Hepatocyte (in vitro differentiated cells): ENCODE measurements around the gene MRPS12.

Source experiments
- EZH2 ChIP-seq: fragments of 200-600 bp; sonication (generic); IDR thresholded peaks from 2 replicates; pipeline ENCODE4 v1.6.1; 2016; ENCODE audit warnings: antibody characterized with exemption, mild to moderate bottlenecking, borderline replicate concordance
- EZH2phosphoT487 ChIP-seq: fragments of 200-600 bp; sonication (generic); IDR thresholded peaks from one replicate; pipeline ENCODE4 v1.6.1; 2018; ENCODE audit warnings: antibody characterized with exemption, mild to moderate bottlenecking, low read depth, moderate library complexity; ENCODE audit not compliant: unreplicated experiment, severe bottlenecking
- TF ChIP-seq, protein P1 (sequence below): fragments of 200-600 bp; sonication (generic); IDR thresholded peaks from 2 replicates; pipeline ENCODE4 v1.5.1; 2016; ENCODE audit warnings: antibody characterized with exemption, mild to moderate bottlenecking; ENCODE audit not compliant: poor library complexity

DNA sequence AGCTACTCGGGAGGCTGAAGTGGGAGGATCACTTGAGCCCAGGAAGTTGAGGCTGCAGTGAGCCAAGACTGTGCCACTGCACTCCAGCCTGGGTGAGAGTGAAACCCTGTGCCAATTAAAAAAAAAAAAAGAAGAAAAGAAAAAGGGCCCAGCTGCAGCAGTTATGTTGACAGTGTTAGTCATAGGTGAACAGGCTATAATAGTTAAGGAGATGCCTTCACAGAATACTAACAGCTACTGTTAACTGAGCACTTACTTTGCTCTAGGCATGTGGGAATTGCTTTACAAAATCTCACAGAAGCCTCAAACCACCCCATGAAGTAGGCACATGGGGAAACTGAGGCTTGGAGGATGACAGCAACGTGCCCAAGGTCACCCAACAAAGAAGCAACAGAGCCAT is 40.9 kb downstream of the MRPS12 start:
- TF ChIP-seq, protein P1, sequence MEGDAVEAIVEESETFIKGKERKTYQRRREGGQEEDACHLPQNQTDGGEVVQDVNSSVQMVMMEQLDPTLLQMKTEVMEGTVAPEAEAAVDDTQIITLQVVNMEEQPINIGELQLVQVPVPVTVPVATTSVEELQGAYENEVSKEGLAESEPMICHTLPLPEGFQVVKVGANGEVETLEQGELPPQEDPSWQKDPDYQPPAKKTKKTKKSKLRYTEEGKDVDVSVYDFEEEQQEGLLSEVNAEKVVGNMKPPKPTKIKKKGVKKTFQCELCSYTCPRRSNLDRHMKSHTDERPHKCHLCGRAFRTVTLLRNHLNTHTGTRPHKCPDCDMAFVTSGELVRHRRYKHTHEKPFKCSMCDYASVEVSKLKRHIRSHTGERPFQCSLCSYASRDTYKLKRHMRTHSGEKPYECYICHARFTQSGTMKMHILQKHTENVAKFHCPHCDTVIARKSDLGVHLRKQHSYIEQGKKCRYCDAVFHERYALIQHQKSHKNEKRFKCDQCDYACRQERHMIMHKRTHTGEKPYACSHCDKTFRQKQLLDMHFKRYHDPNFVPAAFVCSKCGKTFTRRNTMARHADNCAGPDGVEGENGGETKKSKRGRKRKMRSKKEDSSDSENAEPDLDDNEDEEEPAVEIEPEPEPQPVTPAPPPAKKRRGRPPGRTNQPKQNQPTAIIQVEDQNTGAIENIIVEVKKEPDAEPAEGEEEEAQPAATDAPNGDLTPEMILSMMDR, result no peak
- TF ChIP-seq EZH2phosphoT487 (no peak), EZH2 (no peak)
